ENCODE results near the gene MEIS1. TPM values are rescaled to one million over a fixed set of nuclear protein-coding genes. Genes with fewer than 3 reads are reported as not detected.

Gene MEIS1
- total and polyA plus RNA-seq, 2 of the 8 experiments (the other 6 are each of a cell fraction or from before 2014, with no cell fraction given), result 0.17 to 1.2 TPM

- POLR2A ChIA-PET (ENCODE audit: partially characterized antibody), result interaction anchor here (1.0 to 1.7 kb wide), 2 partner anchors 142 to 146 kb away, joined by 3 to 4 read pairs; no protein-coding TSS in a partner anchor
- H3K27me3 ChIP-seq (replicated peaks in 1 of 4; ENCODE audit: control insufficient read depth in 3 of 4, extremely low read depth in 1 of 4, insufficient read depth in 3 of 4, low read length in 3 of 4), result peaks cover 45 to 100% (median 79%) of the 10 kb centered on the region in 4 experiments
- no peak overlapping the region for H3K4me3 ChIP-seq (ENCODE audit: extremely low read depth in 1 of 4, insufficient read depth in 2 of 4, low read depth in 3 of 4, low read length in 4 of 4)
- no peak overlapping the region for H3K27ac ChIP-seq (ENCODE audit: low read depth, low read length)
- H2AFZ ChIP-seq (ENCODE audit: low read length), result no peak overlapping the region
- no peak overlapping the region for H4K8ac ChIP-seq (ENCODE audit: extremely low read depth, insufficient read depth, low read length)
- H4K5ac ChIP-seq (ENCODE audit: insufficient read length, low read depth, low read length), result no peak overlapping the region
- no peaks in the 10 kb centered on the region for H3K79me2 ChIP-seq (ENCODE audit: control insufficient read depth in 1 of 2, insufficient read depth in 2 of 2, low read length in 2 of 2)
- no peak overlapping the region for H3K56ac ChIP-seq (replicated peaks; ENCODE audit: insufficient read length, low read depth, low read length)
- H2BK20ac ChIP-seq (ENCODE audit: low read length), result no peak overlapping the region
- peak; percentile 5; the same call in 1 of the 2 replicates for TF ChIP-seq SUZ12 (IDR thresholded peaks at IDR 0.05; ENCODE audit: low read length)
- no peak for TF ChIP-seq FOSL1 (IDR thresholded peaks at IDR 0.05; ENCODE audit: insufficient read depth, low read depth, low read length)
- no peak overlapping the region for H2AK5ac ChIP-seq (ENCODE audit: low read depth, low read length)
- H3K4me1 ChIP-seq (replicated peaks in 1 of 4; ENCODE audit: control insufficient read depth in 3 of 4, insufficient read depth in 4 of 4, low read length in 3 of 4), result peaks cover 2 to 9% (median 4%) of the 10 kb centered on the region in 4 experiments
- H3K14ac ChIP-seq (ENCODE audit: insufficient read length), result no peak overlapping the region
- peaks cover 0 to 2% of the 10 kb centered on the region in 2 experiments for H4K20me1 ChIP-seq (replicated peaks in 1 of 2; ENCODE audit: control insufficient read depth in 1 of 2, insufficient read depth in 2 of 2, low read length in 2 of 2)
- H2BK120ac ChIP-seq (replicated peaks; ENCODE audit: low read depth, low read length), result no peak overlapping the region
- no peak overlapping the region for H3K4me2 ChIP-seq (ENCODE audit: insufficient read depth in 1 of 2, low read depth in 2 of 2, low read length in 2 of 2)
- FAIRE-seq, result no peak
- H3K4ac ChIP-seq (replicated peaks; ENCODE audit: insufficient read length, low read depth, low read length), result no peak overlapping the region
- no peaks in the 10 kb centered on the region for H3K9me3 ChIP-seq (ENCODE audit: insufficient read depth in 2 of 2, low read depth in 1 of 2, low read length in 1 of 2)
- H4K91ac ChIP-seq (replicated peaks; ENCODE audit: insufficient read length, low read length), result no peak overlapping the region
- H2BK12ac ChIP-seq (ENCODE audit: low read depth, low read length), result no peak overlapping the region
- H3K36me3 ChIP-seq (ENCODE audit: control insufficient read depth in 2 of 4, insufficient read depth in 4 of 4, low read length in 3 of 4), result no peaks in the 10 kb centered on the region
- H2BK5ac ChIP-seq (ENCODE audit: low read depth, low read length), result no peak overlapping the region
- H2BK15ac ChIP-seq (ENCODE audit: low read length), result no peak overlapping the region
- no peak for DNase-seq (ENCODE audit: low read depth in 1 of 2, low spot score in 2 of 2)
- H3K18ac ChIP-seq (ENCODE audit: extremely low read depth, low read length), result no peak overlapping the region
- peaks cover 22% of the 10 kb centered on the region for H3K23me2 ChIP-seq (ENCODE audit: low read depth, low read length)
- H3K23ac ChIP-seq (ENCODE audit: insufficient read length), result no peak overlapping the region
- no peak overlapping the region for H3K9ac ChIP-seq (replicated peaks in 1 of 4; ENCODE audit: extremely low read depth in 1 of 4, low read depth in 3 of 4, low read length in 3 of 4)
- no peaks in the 10 kb centered on the region for H3K79me1 ChIP-seq (ENCODE audit: low read depth, low read length)
- CTCF ChIA-PET (ENCODE audit: partially characterized antibody), result interaction anchor here (3.6 to 8.2 kb wide), 2 partner anchors 15 to 142 kb away, joined by 30 to 78 read pairs; no protein-coding TSS in a partner anchor
Measured at GRCh38 chr2:66431274-66431642, 3.7 kb upstream of the MEIS1 start.

Measured in H1 (cell line).